Stimulated activated effector memory CD8-positive, alpha-beta T cell treated with anti-CD3 and anti-CD28 coated beads, Interleukin-12 subunit alpha, Interleukin-12 subunit beta, amount 100 ng/mL, for 72 hours (primary cell): ENCODE data around the gene DVL1.

Source experiments
- ATAC-seq: fragments of 150-1000 bp; cut with Tn5 transposase; 2 replicates; pipeline ENCODE4 v1.10.0; 2021
- DNase-seq, 2 donors: peaks; one replicate each; pipeline ENCODE4 v3.0.0; 2021 to 2022; ENCODE audit warnings: low spot score in 2 of 2
- H3K27ac Mint-ChIP-seq: one replicate; pipeline ENCODE4 v1.8.0; 2022; ENCODE audit warnings: mild to moderate bottlenecking, mixed read lengths
- H3K36me3 Mint-ChIP-seq: one replicate; pipeline ENCODE4 v1.8.0; 2022; ENCODE audit warnings: mild to moderate bottlenecking, mixed read lengths
- H3K4me1 Mint-ChIP-seq: one replicate; pipeline ENCODE4 v1.8.0; 2022; ENCODE audit warnings: mixed read lengths
- H3K4me3 Mint-ChIP-seq: one replicate; pipeline ENCODE4 v1.8.0; 2022; ENCODE audit warnings: mild to moderate bottlenecking, mixed read lengths
- H3K9me3 Mint-ChIP-seq: one replicate; pipeline ENCODE4 v1.8.0; 2022; ENCODE audit warnings: mixed read lengths

DVL1 gene

DNA sequence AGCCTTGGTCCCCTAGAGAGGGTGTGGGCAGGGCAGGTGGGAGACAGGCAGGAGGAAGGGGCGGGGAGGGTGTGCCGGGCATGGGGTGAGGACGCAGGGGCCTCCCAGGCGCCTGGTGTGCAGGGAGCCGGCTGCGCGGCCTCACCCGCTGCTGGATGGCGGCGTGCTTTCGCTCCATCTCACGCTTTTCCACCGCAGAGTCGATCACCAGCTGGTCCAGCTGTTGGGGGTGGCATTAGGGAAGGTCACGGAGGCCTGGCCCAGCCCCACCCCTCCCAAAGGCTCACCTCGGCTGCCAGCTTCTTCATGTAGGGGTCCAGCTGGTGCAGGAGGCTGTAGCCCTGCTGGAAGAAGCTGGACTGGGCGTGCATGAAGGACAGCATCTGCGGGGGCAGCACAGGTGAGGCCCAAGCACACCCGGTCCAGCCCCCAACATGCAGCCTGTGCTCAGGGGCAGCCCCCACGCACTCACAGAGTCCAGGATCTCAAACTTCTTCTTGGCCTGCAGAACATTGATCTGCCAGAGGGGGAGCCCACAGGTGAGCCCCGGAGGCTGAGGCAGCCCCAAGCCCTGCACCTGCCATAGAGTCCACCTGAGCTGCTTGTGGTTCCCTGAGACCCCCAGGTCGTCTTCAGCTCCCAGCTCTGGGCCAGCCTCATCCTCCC, 49.4 kb downstream of the DVL1 start:
- peak; percentile 57 for ATAC-seq
- Mint-ChIP-seq H3K9me3 (no peaks in the 10 kb centered on the region), H3K4me3 (no peak overlapping the region), H3K4me1 (peaks cover 7% of the 10 kb centered on the region), H3K27ac (no peak overlapping the region), H3K36me3 (no peaks in the 10 kb centered on the region)
- no peak for DNase-seq

DNA sequence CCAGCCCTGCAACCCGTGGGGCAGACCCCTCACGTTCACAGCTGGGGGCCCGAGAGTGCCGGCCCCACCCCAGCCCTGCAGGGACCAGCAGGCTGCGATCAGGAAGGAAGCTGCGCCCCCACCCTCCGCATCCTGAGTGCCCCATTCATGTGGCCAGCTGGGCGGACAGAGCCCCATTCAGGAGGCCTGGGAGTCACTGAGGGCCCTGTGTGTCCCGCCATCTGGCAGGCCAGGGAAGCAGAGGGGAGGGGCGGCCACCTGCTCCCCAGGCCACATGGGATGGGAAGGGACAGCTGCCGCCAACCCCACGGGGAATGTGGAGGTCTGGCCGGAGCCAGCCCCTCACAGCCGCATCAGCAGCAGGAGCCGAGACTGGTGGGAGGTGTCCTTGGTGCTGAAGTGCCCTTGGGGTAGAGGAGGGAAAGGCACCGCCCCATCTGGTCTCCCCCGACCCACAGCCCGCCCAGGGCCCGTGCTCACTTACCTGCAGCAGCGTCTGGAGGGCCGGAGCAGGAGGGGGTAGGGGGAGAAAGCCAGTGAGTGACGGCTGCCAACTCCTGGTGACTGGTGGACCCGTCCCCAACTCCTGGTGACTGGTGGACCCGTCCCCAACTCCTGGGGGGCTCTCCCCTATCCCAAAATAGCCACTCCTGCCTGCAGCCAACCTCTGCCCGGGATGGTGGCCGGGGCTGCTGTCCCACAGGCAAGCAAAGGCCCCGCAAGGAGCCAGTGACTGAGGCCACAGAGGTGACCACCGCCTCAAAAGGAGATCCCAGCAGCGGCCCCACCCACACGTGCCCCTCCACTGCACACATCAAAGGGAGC, 50.1 kb downstream of the DVL1 start:
- ATAC-seq (no peak), DNase-seq (no peak)
- H3K27ac Mint-ChIP-seq = no peak overlapping the region
- peaks cover 7% of the 10 kb centered on the region for H3K4me1 Mint-ChIP-seq
- H3K36me3 Mint-ChIP-seq = no peaks in the 10 kb centered on the region
- H3K9me3 Mint-ChIP-seq = no peaks in the 10 kb centered on the region
- H3K4me3 Mint-ChIP-seq = no peak overlapping the region

DNA sequence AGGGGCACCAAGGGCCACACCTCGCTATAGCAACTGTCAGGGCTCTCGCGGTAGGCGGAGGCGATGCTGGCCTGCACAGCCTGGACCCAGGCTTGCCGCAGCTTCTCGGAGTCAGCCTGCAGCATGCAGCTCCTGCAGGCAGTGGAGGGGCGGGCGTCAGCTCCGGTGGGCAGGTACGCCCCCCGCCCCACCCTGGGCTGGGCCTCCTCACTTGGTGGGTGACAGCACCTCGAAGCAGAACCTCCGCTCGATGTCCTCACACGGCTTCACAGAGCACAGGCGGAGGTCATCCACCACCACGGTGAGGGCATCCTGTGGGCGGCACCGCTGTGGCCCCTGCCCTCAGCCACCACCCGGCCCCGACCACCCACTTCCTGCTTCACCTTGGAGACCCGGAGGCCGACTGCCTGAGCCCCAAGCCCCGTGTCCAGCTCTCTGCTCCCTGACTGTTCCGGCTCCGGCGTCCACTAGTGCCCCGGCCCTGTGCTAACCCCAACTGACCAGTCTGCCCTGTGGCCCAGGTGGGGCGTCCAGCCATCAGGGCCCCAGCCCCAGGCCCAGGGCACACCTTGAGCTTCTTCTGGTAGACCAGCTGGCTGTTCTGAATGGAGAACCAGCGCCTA, 51.3 kb downstream of the DVL1 start:
- H3K9me3 Mint-ChIP-seq = no peaks in the 10 kb centered on the region
- ATAC-seq (no peak), DNase-seq (no peak)
- no peak overlapping the region for H3K4me3 Mint-ChIP-seq
- no peaks in the 10 kb centered on the region for H3K36me3 Mint-ChIP-seq
- H3K27ac Mint-ChIP-seq = no peak overlapping the region
- H3K4me1 Mint-ChIP-seq = peaks cover 7% of the 10 kb centered on the region

GRCh38 chr1:1296070-1297061, 52.9 kb downstream of the DVL1 start:
- Mint-ChIP-seq H3K27ac (no peak overlapping the region), H3K36me3 (no peaks in the 10 kb centered on the region), H3K4me1 (peaks cover 7% of the 10 kb centered on the region), H3K4me3 (no peak overlapping the region), H3K9me3 (no peaks in the 10 kb centered on the region)
- ATAC-seq = no peak
- DNase-seq = no peak

DNA sequence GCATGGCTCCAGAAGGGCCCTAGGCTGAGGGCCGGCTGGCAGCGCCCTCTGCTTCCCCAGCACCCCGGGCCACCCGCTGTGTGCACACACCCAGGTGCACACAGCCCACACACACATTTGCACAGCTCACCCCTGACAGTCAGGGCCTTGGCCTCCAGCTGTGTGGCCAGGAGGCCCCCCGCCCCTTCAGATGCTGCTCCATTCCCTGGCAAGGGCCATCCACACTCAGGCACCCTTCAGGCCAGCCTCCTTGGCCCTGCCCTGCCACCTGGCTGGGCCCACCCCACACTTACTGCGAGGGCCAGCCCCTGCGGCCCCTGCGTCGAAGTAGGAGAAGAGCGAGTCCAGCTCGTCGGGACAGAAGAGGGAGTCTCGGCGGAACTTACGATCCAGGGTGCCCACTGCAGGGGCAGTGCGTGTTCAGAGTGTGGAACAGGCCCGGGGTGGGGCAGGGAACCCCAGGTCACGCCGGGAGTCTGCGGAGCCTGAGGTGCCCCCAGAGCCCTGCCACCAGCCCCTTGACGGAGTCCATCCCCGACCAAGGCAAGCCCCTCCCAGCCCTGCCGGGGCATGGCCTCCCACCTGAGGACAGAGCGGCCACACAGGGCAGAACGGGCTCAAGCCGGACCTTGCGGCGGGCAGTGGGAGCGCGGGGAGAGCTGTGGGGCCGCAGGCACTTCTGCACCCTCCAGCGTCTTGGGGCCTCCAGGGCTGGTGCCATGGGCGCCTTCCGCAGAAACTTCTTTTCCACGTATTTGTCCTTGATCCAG, 53.9 kb downstream of the DVL1 start:
- ATAC-seq (no peak), DNase-seq (no peak)
- H3K36me3 Mint-ChIP-seq = peaks cover under 1% of the 10 kb centered on the region
- no peaks in the 10 kb centered on the region for H3K9me3 Mint-ChIP-seq
- H3K4me1 Mint-ChIP-seq = peaks cover 9% of the 10 kb centered on the region
- H3K27ac Mint-ChIP-seq = no peak overlapping the region
- no peak overlapping the region for H3K4me3 Mint-ChIP-seq

- H3K4me3 Mint-ChIP-seq = no peak overlapping the region
- peaks cover 5% of the 10 kb centered on the region for H3K36me3 Mint-ChIP-seq
- H3K9me3 Mint-ChIP-seq = no peaks in the 10 kb centered on the region
- H3K4me1 Mint-ChIP-seq = peaks cover 6% of the 10 kb centered on the region
- DNase-seq (no peak), ATAC-seq (no peak)
- no peak overlapping the region for H3K27ac Mint-ChIP-seq
These were observed 54.8 kb downstream of the DVL1 start for GRCh38 chr1:1294250-1294890.

DNA sequence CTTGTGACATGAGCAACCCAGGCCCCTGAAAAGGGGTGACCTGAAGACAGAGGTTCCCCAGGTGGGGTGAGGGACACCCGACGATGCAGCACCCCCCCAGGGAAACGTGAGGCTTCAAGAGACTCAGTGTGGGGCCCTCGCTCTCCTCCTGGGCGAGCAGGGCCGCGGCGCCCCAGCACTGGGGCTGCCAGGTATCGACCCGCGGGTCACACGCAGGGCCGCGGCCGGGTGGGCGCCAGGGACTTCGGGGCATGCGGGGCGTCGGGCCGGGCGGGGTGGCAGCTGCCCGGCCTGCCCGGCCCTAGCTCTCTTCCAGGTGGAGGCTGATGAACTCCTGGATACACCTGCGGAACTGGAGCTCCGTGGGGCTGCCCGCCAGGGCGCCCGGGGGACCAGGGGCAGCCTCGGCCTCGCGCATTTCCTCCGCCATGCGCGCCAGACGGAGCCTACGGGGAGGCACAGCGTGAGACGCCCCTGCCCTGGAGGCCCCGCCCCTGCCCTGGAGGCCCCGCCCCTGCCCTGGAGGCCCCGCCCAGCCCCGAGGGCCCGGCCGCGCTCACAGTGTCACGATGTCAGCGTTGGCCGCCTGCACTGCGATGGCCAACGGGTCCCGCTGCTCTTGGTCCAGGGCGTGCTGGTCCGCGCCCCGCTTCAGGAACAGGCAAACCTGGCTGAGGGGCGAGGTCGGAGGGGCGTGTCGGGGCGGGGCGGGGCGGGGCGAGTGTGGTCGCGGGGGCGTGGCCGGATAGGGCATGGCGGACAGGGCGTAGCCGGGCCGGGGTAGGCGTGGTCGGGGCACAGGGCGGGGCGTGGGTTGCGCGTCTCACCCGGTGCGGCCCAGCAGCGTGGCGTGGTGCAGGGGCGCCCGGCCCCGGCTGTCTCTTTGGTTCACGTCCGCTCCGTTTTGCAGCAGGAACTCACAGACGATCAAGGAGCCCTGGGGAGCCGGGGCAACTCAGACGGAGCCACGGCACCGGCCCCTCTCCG, 55.7 kb downstream of the DVL1 start:
- Mint-ChIP-seq H3K9me3 (no peaks in the 10 kb centered on the region), H3K27ac (no peak overlapping the region), H3K4me3 (no peak overlapping the region), H3K36me3 (peaks cover 5% of the 10 kb centered on the region), H3K4me1 (peaks cover 6% of the 10 kb centered on the region)
- no peak for DNase-seq
- no peak for ATAC-seq

DNA sequence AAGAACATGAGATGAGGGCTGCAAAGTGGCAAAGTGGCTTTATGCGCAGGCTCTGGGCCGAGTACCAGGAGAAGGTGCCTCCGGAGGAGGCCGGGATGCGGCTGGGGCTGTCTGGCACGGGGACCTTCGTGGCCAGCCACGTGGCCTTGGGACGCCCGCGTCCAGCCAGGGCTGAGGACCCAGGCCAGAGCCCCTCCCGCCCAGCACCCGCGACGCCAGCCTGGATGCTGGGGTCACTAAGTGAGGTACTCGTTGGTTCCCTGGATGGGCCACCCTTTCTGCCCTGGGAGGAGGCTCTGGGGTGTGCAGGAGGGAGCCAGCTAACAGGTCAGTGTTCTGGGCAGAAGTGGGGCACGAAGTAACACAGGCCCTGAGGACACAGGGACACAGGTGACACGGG, 56.4 kb downstream of the DVL1 start:
- no peak for DNase-seq
- no peak for ATAC-seq
- peaks cover 6% of the 10 kb centered on the region for H3K4me1 Mint-ChIP-seq
- no peaks in the 10 kb centered on the region for H3K9me3 Mint-ChIP-seq
- H3K36me3 Mint-ChIP-seq = peaks cover 5% of the 10 kb centered on the region
- no peak overlapping the region for H3K27ac Mint-ChIP-seq
- no peak overlapping the region for H3K4me3 Mint-ChIP-seq

DNA sequence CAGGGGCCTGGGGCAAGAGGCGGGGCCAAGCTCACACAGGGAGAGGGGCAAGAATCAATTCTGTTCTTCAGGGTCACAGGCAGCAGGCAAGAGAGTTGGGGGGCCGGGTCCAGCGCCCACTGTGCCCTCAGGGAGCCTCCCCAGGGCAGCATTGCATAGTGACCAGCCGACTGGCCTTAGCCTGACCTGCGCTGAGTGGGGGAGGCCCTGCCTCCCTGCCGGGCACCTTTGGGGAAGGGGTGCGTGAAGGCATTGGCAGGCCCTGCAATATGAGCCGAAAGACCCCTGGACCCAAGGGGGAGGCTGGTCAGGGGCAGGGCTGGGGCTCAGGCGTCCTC, 56.8 kb downstream of the DVL1 start:
- no peak overlapping the region for H3K4me3 Mint-ChIP-seq
- H3K27ac Mint-ChIP-seq = no peak overlapping the region
- H3K36me3 Mint-ChIP-seq = peaks cover 5% of the 10 kb centered on the region
- DNase-seq (no peak), ATAC-seq (no peak)
- H3K9me3 Mint-ChIP-seq = no peaks in the 10 kb centered on the region
- H3K4me1 Mint-ChIP-seq = peaks cover 6% of the 10 kb centered on the region

GRCh38 chr1:1291548-1292441, 57.4 kb downstream of the DVL1 start:
- peak; percentile 79 for ATAC-seq
- DNase-seq = peak in 1 of 2 donors; percentile 72
- H3K4me1 Mint-ChIP-seq = peaks cover 6% of the 10 kb centered on the region
- no peak overlapping the region for H3K27ac Mint-ChIP-seq
- H3K36me3 Mint-ChIP-seq = peaks cover 5% of the 10 kb centered on the region
- no peaks in the 10 kb centered on the region for H3K9me3 Mint-ChIP-seq
- H3K4me3 Mint-ChIP-seq = no peak overlapping the region

DNA sequence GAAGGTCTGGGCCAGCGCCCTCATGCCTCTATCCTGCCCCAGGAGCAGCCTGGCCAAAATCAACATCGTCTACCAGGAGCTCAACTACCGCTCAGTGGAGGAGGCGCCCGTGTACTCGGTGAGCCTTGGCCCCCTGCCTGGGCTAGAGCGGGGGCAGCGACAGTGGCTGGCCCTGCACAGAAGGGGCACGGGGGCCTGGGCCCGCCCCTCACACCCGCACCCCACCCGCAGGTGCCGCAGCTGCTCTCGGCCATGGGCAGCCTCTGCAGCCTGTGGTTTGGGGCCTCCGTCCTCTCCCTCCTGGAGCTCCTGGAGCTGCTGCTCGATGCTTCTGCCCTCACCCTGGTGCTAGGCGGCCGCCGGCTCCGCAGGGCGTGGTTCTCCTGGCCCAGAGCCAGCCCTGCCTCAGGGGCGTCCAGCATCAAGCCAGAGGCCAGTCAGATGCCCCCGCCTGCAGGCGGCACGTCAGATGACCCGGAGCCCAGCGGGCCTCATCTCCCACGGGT, 58.1 kb downstream of the DVL1 start:
- H3K36me3 Mint-ChIP-seq = peaks cover 5% of the 10 kb centered on the region
- no peak for DNase-seq

DNA sequence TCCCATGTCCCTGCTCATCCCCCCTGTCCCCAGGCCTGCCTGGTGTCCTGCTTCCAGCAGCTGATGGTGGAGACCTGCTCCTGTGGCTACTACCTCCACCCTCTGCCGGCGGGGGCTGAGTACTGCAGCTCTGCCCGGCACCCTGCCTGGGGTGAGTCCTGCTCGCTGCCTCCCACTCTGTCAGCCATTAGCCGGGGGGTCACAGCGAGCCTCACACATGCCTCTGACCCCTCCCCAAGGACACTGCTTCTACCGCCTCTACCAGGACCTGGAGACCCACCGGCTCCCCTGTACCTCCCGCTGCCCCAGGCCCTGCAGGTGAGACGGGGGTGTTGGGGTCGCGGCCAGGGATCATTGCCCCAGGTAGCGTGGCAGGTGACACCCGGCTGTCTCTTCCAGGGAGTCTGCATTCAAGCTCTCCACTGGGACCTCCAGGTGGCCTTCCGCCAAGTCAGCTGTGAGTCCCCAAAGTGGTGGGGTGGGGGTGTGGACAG, 58.9 kb downstream of the DVL1 start:
- H3K4me3 Mint-ChIP-seq = no peak overlapping the region
- DNase-seq = peak; percentile 66 to 77
- peak; percentile 57 for ATAC-seq
- H3K36me3 Mint-ChIP-seq = peaks cover 5% of the 10 kb centered on the region
- peak overlapping the region; percentile 14 for H3K27ac Mint-ChIP-seq
- H3K9me3 Mint-ChIP-seq = no peaks in the 10 kb centered on the region
- H3K4me1 Mint-ChIP-seq = peaks cover 6% of the 10 kb centered on the region

More for the DNA sequence above, 58.1 kb downstream of the DVL1 start:
- H3K4me1 Mint-ChIP-seq = peaks cover 6% of the 10 kb centered on the region
- ATAC-seq = no peak
- no peak overlapping the region for H3K4me3 Mint-ChIP-seq
- H3K27ac Mint-ChIP-seq = peak overlapping the region; percentile 14
- no peaks in the 10 kb centered on the region for H3K9me3 Mint-ChIP-seq
